Kidney (tissue), 14 donors: ENCODE data around the gene TACC2. TPM values are rescaled to one million over a fixed set of nuclear protein-coding genes. Genes with fewer than 3 reads are reported as not detected.

Experiments
- DNase-seq, 5 donors: peaks; one replicate each; pipeline ENCODE4 v3.0.0-alpha.2; 2013 to 2020
- FAIRE-seq: peaks from 2 replicates; lab custom pipeline; 2012; peaks lifted over from hg19 to GRCh38; lab: Jason Lieb, UNC
- H3K27ac ChIP-seq, 2 donors: one replicate each; pipeline ENCODE4 v1.7.0; 2013; ENCODE audit warnings: low read depth in 2 of 2, low read length in 2 of 2, inconsistent platforms in 1 of 2
- H3K27me3 ChIP-seq: one replicate; pipeline ENCODE4 v1.7.1; 2013; ENCODE audit warnings: low read length, inconsistent platforms; ENCODE audit not compliant: control insufficient read depth, insufficient read depth
- H3K36me3 ChIP-seq, 3 donors: one replicate each; pipeline versions ENCODE4 v1.7.0 to v1.7.1; 2013; ENCODE audit warnings: low read length in 3 of 3, control low read depth in 1 of 3, inconsistent platforms in 1 of 3; ENCODE audit not compliant: insufficient read depth in 3 of 3, control insufficient read depth in 2 of 3
- H3K4me1 ChIP-seq, 3 donors: one replicate each; pipeline versions ENCODE4 v1.7.0 to v1.7.1; 2013; ENCODE audit warnings: low read length in 3 of 3, inconsistent platforms in 1 of 3, low read depth in 1 of 3; ENCODE audit not compliant: control insufficient read depth in 2 of 3, insufficient read depth in 2 of 3
- H3K4me3 ChIP-seq, 3 donors: one replicate each; pipeline versions ENCODE4 v1.7.0 to v1.8.1; 2013; ENCODE audit warnings: low read length in 3 of 3, control low read depth in 1 of 3, inconsistent platforms in 1 of 3
- H3K9ac ChIP-seq, 3 donors: one replicate each; pipeline versions ENCODE4 v1.7.0 to v1.7.1; 2013; ENCODE audit warnings: low read length in 3 of 3, control low read depth in 1 of 3, inconsistent platforms in 1 of 3
- H3K9me3 ChIP-seq, 3 donors: one replicate each; pipeline versions ENCODE4 v1.7.0 to v1.7.1; 2013; ENCODE audit warnings: low read length in 3 of 3, control low read depth in 1 of 3, inconsistent platforms in 1 of 3; ENCODE audit not compliant: control insufficient read depth in 2 of 3, insufficient read depth in 1 of 3
- CTCF ChIP-seq: IDR thresholded peaks from 3 replicates; pipeline ENCODE4 v1.5.1; 2012; ENCODE audit warnings: mild to moderate bottlenecking, moderate library complexity, borderline replicate concordance; ENCODE audit not compliant: insufficient read depth; ENCODE audit errors: extremely low read depth
- intact Hi-C: fragments of 100-400 bp; cut with DNase I; formaldehyde crosslinking; loops from one replicate; pipeline ENCODE4 v1.11.1; 2022
- polyA plus RNA-seq: library from polyadenylated mRNA; stranded (reverse); fragments of 350-450 nt; fragmentation: Illumina TruSeq; extraction: RNeasy Lipid Tissue Mini Kit (QIAGEN cat#74804); gene quantifications from one replicate; pipeline ENCODE4 v1.2.3, GENCODE V29; 2014; ENCODE audit warnings: low read depth, low replicate concordance; ENCODE audit not compliant: insufficient read depth
- total RNA-seq: library from RNA; stranded (reverse); fragmentation: NEBNext Ultra II Directional; extraction: Animal tissue kit (Norgen Biotek cat#: 25700); gene quantifications from one replicate; pipeline ENCODE4 v1.2.1, GENCODE V29; 2021
- donor health status: control.
- donor health status: control.
- donor health status: control.
- donor health status: control.
- donor health status: control.
- donor health status: DM: yes; HTN: yes; CAD: no.
- donor health status: Normal renal cell carcinoma (clear cell type).

TACC2 gene
- total and polyA plus RNA-seq, 2 donors from 2014 or later = 36.4 to 81.0 TPM

GRCh38 chr10:122246830-122247520 lies 258.0 kb downstream of the TACC2 start:
- Histone ChIP-seq H3K27ac (no peak overlapping the region), H3K4me3 (no peak overlapping the region), H3K4me1 (no peaks in the 10 kb centered on the region), H3K9ac (no peak overlapping the region), H3K36me3 (peaks cover 0 to 24% (median 7%) of the 10 kb centered on the region in 3 donors), H3K27me3 (no peaks in the 10 kb centered on the region), H3K9me3 (no peaks in the 10 kb centered on the region)
- no peak for FAIRE-seq
- intact Hi-C loops = no loop called here
- TF ChIP-seq CTCF = no peak
- DNase-seq = no peak

GRCh38 chr10:122248356-122249302 lies 259.7 kb downstream of the TACC2 start:
- FAIRE-seq (no peak), DNase-seq (no peak)
- H3K36me3 ChIP-seq = peaks cover 0 to 26% (median 5%) of the 10 kb centered on the region in 3 donors

GRCh38 chr10:122249303-122249850 lies 260.4 kb downstream of the TACC2 start:
- no peak for FAIRE-seq
- no peak overlapping the region for H3K4me3 ChIP-seq
- no peak overlapping the region for H3K9ac ChIP-seq
- no peaks in the 10 kb centered on the region for H3K27me3 ChIP-seq
- H3K4me1 ChIP-seq = no peaks in the 10 kb centered on the region
- H3K9me3 ChIP-seq = no peaks in the 10 kb centered on the region
- intact Hi-C loops = no loop called here
- TF ChIP-seq CTCF = no peak
- H3K36me3 ChIP-seq = peaks cover 0 to 33% (median 3%) of the 10 kb centered on the region in 3 donors
- DNase-seq = no peak
- no peak overlapping the region for H3K27ac ChIP-seq

More at GRCh38 chr10:122248356-122249302, 259.7 kb downstream of the TACC2 start:
- no peaks in the 10 kb centered on the region for H3K27me3 ChIP-seq
- H3K4me1 ChIP-seq = no peaks in the 10 kb centered on the region
- no peaks in the 10 kb centered on the region for H3K9me3 ChIP-seq
- intact Hi-C loops = no loop called here
- no peak for TF ChIP-seq CTCF
- H3K27ac ChIP-seq = no peak overlapping the region
- no peak overlapping the region for H3K9ac ChIP-seq
- no peak overlapping the region for H3K4me3 ChIP-seq
